Ovary (tissue), 3 donors: ENCODE measurements around the gene MCTP1.

Experiments used
- POLR2A ChIP-seq: fragments of 450-650 bp; IDR thresholded peaks from one replicate; pipeline ENCODE4 v1.6.1; 2017; ENCODE audit warnings: antibody characterized with exemption, mild to moderate bottlenecking, moderate library complexity
- TF ChIP-seq, protein P1 (sequence below), 3 donors: fragments of 450-650 bp in 2 of 3; fragments of 200-600 bp in 1 of 3; IDR thresholded peaks; one replicate each; pipeline versions ENCODE4 v1.5.1 to v1.8.0; 2016 to 2022; ENCODE audit warnings: antibody characterized with exemption in 3 of 3, mild to moderate bottlenecking in 1 of 3
- donor health status: DM: no; HTN: no; CAD: no.

- no peak for TF ChIP-seq POLR2A
- TF ChIP-seq, protein P1, sequence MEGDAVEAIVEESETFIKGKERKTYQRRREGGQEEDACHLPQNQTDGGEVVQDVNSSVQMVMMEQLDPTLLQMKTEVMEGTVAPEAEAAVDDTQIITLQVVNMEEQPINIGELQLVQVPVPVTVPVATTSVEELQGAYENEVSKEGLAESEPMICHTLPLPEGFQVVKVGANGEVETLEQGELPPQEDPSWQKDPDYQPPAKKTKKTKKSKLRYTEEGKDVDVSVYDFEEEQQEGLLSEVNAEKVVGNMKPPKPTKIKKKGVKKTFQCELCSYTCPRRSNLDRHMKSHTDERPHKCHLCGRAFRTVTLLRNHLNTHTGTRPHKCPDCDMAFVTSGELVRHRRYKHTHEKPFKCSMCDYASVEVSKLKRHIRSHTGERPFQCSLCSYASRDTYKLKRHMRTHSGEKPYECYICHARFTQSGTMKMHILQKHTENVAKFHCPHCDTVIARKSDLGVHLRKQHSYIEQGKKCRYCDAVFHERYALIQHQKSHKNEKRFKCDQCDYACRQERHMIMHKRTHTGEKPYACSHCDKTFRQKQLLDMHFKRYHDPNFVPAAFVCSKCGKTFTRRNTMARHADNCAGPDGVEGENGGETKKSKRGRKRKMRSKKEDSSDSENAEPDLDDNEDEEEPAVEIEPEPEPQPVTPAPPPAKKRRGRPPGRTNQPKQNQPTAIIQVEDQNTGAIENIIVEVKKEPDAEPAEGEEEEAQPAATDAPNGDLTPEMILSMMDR (IDR thresholded peaks at IDR 0.05), result no peak
Observed at GRCh38 chr5:95053253-95053652, 231.6 kb downstream of the MCTP1 start.
